Suppressor macrophage treated with lipopolysaccharide for 4 hours (primary cell): ENCODE measurements around the gene PCYOX1L.

Experiments used
- DNase-seq: peaks from one replicate; pipeline ENCODE4 v3.0.0-alpha.2; 2020

The PCYOX1L gene, protein sequence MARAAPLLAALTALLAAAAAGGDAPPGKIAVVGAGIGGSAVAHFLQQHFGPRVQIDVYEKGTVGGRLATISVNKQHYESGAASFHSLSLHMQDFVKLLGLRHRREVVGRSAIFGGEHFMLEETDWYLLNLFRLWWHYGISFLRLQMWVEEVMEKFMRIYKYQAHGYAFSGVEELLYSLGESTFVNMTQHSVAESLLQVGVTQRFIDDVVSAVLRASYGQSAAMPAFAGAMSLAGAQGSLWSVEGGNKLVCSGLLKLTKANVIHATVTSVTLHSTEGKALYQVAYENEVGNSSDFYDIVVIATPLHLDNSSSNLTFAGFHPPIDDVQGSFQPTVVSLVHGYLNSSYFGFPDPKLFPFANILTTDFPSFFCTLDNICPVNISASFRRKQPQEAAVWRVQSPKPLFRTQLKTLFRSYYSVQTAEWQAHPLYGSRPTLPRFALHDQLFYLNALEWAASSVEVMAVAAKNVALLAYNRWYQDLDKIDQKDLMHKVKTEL

DNA sequence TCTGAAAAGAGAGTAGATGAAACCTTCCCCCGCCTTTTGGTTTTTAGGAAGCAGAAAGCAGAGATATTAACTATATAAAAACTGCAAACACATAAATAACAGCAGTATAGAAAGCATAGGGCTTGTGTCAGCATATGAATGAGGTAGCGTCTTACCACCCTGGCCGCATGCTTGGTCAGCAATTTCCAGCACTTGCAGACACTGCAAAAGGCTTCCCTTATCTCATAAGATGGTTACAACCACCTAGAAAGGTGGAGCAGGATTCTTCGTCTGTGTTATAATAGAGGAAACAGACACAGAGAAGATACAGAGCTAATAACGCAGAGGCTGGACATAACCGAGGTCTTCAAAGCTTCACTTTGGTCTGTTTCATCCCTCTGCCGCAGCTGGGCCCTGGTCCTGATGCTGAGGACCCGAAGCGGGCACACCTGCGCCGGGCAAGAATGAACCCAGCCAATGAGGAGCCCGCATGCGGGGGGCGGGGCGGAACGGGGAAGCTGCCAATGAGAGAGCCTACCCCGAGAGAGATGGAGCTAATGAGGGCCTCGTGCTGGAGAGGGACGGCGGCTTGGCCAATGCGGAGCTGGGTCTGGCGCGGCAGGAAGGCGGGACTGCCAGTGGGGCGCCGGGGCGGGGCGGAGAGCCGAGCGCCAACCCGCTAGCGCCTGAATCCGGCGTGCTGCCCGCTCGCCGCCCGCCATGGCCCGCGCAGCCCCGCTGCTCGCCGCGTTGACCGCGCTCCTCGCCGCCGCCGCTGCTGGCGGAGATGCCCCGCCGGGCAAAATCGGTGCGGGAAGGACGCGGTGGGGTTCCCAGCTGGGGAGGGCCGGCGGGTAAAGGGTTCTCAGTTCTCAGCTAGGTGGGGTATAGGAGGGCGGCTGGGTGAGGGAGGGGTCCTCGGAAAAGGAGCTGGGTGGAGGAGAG, at the start of gene PCYOX1L:
PCYOX1L (plus strand) TSS at position 677 of the 924 bp plus-strand sequence; CDS start at position 700, 23 bp downstream.
- DNase-seq = peak; percentile 95

DNA sequence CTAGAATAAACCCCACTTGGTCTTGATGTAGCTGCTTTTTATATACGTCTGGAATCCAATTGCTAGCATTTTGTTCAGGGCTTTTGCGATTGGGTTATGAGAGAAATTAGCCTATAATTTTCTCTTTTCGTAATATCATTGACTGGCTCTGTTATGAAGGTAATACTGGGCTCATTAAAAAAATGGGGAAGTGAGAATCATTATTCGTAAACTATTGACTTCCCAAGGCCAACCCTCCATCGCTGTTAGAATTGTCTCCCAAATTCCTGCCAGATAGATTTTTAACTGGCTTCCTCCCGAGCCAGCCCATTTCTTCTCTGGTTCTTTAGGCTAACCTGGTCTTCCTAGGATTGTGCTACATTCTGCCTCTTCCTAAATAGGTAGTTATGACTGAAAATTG, 48.5 kb upstream of the PCYOX1L start:
- no peak for DNase-seq

- no peak for DNase-seq
Measured at GRCh38 chr5:149310488-149310887, 47.4 kb upstream of the PCYOX1L start.

DNA sequence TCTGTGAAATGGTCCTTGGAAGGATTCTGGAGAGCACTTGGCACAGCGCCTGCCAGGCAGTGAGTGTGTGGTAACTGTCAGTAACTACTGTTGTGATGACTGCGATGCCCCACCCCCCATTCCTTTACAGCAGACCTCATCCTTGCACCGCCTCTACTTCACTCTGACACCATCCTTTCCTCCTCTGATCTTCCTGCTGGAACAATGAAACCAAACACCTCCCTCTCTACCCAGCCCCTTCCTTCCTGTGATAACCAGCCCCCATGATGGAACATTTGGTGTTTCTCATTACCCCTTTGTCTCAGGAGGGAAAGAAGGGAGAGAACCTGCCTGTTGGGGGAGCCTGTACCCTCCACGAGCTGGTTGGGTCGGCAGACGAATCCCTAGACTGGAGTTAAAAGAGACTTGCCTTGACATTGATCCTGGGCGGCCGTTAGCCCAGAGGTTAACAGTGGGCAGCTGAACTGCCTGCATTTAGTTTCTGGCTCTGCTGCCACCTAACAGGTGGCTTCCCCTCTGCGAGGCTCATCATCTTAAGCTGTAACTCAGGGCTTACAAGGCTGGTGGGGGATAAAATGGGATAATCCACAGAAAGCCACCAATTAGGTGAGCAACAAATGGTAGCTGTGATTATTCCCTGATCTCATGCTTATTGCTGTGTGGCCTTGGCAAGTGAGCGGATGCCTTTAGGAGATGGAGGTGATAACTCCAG, 46.7 kb upstream of the PCYOX1L start:
- no peak for DNase-seq

- DNase-seq = no peak
Measured at GRCh38 chr5:149313151-149313841, 44.5 kb upstream of the PCYOX1L start.

DNA sequence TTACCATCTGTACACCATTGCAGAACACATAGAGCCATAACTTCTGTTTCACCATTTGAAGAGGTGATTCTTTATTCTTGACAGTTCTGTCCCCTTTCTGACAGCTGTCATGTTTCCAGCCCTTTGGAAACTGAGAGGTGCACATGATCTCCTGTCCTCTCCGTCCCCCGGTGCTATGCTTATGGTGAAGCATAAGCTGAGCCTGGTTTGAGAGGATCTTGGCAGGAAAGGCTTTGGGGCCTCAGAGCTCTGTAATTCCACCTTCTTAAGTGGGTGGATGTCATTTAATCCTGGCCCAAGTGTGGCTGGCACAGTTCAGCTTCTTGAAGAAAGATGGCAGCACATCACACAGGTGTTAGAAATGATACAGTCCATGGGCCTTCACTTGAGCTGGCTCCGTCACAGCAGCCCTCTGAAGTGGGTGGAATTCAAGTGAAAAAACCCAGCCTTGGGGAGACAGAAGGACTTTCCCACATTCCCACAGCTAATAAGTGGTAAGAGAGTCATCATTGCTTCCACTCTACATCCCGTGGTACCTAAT, 43.2 kb upstream of the PCYOX1L start:
- no peak for DNase-seq

DNA sequence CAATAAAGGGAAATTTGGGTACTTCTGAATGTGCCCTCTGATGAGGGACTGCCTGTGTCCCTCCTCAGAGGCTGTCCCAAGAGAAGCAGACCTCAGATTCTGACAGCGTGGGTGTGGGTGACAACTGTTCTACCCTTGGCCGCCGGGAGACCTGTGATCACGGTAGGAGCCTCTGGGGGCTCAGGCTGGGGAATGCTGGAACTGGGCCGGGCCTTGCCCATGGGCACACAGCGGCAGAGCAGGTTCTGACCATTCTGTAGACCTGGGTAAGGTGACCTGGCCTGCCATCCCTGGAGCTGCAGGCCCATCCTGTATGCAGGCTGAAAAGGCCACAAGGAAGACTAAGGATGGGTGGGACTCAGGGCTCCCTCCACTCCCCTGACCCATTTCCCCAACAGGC, 42.1 kb upstream of the PCYOX1L start:
- no peak for DNase-seq

DNA sequence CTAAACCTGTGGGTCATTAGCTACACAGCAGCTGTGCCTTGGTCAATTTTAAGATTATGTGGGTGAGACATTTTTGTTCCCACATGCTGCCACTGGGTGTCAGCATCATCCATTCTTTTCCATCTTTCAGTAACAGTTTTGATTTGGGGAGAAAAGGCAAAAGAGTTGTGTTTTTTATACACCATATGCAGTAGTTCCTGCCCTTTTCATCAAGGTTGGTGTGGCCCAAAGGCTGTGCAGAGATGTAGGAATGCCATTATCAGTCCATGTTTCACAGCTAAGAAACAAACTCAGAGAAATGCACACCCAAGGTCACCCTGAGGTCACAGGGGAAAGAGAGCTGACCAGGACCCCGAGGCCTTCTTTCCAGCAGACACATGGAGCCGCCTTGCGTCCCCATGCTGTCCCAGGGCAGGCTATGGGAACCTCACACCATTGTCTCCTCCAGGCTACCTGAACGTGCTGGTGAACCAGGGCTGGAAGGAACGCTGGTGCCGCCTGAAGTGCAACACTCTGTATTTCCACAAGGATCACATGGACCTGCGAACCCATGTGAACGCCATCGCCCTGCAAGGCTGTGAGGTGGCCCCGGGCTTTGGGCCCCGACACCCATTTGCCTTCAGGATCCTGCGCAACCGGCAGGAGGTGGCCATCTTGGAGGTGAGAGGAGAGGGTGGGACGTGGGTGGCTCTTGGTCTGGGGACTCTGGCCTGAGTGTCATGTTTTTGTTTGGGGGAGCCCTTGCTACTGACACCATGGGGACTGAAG, 40.4 kb upstream of the PCYOX1L start:
- peak; percentile 31 for DNase-seq

DNA sequence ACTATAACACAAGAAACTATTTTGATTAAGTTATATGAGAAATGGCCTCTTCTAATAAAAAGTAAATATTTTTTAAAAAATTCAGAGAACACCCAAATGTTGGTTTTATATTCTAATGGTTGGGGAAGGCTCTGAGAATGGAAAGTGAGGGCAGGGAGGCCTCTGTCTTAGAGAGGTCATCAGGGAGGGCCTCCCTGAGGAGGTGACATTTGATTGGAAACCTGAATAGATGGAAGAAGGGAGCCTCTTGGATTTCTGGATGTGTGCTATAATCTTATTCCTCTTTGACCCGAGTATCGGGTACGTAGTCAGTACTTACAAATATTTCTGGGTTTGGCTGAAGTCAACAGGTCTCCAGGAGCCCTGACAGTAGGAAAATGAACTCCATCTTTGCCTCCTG, 38.7 kb upstream of the PCYOX1L start:
- DNase-seq = no peak

GRCh38 chr5:149320791-149321330, 37.0 kb upstream of the PCYOX1L start:
- no peak for DNase-seq

- no peak for DNase-seq
Measured at GRCh38 chr5:149322518-149322917, 35.3 kb upstream of the PCYOX1L start.

GRCh38 chr5:149323210-149323609, 34.6 kb upstream of the PCYOX1L start:
- no peak for DNase-seq

- no peak for DNase-seq
Measured at GRCh38 chr5:149323621-149324205, 34.1 kb upstream of the PCYOX1L start.

- no peak for DNase-seq
Measured at GRCh38 chr5:149324641-149325040, 33.2 kb upstream of the PCYOX1L start.

DNA sequence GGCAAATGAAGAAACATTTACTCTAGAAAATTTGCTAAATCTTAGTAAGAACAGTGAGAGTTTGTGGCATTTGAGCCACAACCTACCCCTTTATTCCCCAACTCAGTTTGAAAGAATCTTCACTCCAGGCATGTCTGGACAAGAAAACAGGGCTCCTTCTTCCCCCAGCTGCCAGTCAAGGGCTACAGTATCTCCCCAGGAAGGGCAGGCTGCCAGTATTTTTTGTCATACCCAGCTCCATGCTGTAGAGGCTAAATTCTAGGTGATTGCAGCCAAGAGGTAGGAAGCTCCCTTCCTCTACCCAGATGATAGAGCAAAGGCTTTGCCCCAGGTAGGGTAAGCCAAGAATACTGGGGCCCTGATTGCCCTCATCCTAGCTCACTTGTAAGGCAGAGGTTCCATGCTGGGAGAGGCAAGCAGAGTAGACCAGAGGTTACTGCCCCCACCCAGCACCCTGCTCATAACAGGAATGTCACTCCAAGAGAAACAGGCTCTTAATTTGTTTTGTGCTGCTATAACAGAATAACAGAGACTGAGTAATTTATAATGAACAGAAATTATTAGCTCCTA, 32.6 kb upstream of the PCYOX1L start:
- no peak for DNase-seq

DNA sequence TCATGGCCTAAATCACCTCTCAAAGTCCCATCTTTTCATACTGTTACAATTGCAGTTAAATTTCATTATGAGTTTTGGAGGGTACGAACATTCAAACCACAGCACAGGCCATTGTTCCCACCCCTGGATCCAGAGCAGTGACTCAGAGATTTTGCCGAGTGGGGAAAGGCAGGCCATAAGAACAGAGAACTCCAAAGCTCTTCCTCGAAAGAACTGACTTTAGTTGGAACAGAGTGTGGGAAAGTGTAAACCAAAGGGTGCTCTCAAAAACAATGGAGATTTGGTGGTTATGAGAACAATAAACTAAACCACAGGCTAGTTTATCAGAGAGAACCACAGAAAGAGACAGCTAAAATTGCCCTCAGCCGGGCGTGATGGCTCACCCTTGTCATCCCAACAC, 32.0 kb upstream of the PCYOX1L start:
- no peak for DNase-seq

DNA sequence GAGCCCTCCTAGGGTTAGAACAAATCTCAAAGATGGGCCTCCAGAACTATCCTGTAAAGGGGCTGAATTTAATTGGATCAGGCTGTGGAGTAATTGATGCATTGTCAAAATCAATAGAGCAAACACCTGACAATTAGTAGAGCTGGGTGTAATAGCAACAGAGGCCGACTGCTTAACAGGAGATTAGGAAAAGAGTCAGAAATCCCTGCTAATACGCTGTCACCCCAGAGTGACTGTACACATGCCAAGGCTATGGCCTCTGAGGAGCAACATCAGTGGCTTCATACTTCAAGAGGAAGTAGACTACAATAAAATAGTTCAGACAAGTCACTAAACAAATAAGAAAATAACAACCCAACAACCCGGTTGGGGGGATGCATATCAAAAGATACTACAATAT, 31.2 kb upstream of the PCYOX1L start:
- no peak for DNase-seq

DNA sequence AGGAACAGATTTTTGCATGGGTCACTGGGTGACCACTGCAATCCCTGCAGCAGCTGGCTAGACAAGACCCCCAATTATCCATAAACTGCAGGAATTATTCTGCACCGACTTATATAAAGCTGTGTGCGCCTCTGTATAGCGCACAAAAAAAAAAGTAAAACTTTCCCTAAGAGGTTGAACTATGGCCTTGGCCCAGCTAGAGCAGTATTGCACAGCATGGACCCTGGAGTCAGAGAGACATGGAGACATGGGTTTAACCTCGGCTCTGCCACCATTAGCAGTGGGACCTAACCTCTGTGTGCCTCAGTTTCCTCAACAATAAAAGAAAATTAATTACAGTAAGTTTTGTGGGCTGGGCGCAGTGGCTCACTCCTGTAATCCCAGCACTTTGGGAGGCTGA, 29.7 kb upstream of the PCYOX1L start:
- no peak for DNase-seq

DNA sequence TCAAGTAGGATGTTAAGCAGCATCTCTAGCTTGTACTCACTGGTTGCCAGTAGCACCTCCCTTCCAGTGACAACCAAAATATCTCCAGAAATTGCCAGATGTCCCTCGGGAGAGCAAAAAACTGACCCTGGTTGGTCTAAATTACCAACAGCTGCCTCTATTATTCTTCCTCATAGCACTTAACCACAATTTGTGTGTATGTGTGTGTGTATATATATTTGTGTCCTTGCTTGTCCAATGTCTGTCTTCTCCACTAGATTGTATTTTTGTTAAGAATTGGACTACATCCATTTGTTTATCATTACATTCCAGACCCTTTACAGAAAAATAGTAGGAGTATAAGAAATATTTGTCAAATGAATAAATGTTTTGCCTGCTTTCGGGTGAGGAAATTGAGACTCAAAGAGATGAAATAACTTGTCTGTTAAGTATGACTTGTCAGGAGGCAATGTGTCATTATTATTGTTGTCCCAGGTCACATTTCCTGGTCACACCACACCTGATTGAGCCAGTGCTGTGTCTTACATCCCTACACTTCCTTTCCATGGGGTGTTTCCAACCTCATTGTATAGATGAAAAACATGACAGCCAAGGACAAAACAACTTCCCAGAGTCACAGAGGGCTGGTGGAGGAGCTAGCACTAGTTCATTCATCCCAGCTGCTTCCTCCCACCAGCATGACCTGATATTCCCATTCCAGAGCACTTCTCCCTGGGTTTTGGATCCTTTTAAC, 24.0 kb upstream of the PCYOX1L start:
- no peak for DNase-seq

GRCh38 chr5:149337736-149338135, 20.1 kb upstream of the PCYOX1L start:
- DNase-seq = no peak
